Measurements from ENCODE around the gene ULBP3. TPM values are rescaled to one million over a fixed set of nuclear protein-coding genes. Genes with fewer than 3 reads are reported as not detected.

The ULBP3 gene
- total and polyA plus RNA-seq, 7 experiments from 2014 or later: 0.27 to 1.5 (median 0.39) TPM; not detected in 3

DNA sequence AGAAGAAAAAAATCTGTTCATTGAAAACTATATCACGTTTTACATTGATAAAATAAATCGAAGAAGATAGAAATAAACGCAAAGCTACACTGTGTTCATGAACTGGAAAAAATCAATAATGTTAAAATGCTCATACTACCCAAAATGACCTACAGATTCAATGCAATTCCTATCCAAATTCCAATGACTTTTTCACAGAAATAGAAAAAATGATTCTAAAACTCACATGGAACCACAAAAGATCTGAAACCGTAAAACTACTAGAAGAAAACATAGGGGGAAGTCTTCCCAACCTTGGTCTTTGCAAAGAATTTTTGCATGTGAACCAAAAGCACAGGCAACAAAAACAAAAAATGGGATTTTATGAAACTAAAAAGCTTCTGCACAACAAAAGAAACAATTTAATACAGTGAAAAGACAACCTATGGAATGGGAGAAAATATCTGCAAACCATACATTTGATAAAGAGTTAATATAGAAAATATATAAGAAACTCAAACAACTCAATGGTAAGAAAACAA lies 33.9 kb upstream of the ULBP3 start:
- POLR2A ChIA-PET: no interaction called here
- no peaks in the 10 kb centered on the region for H3K4me1 Mint-ChIP-seq
- Histone ChIP-seq H3K27me3 (ENCODE audit: control insufficient read depth in 2 of 2, insufficient read depth in 2 of 2, low read length in 2 of 2) (no peaks in the 10 kb centered on the region), H3K36me3 (ENCODE audit: control insufficient read depth in 2 of 3, insufficient read depth in 3 of 3, low read length in 3 of 3) (no peaks in the 10 kb centered on the region), H3K27ac (ENCODE audit: low read depth, low read length) (no peak overlapping the region), H3K4me3 (ENCODE audit: low read length) (no peak overlapping the region), H3K9me3 (ENCODE audit: control insufficient read depth in 2 of 3, low read length in 3 of 3) (no peaks in the 10 kb centered on the region), H3K4me1 (ENCODE audit: control insufficient read depth in 2 of 2, insufficient read depth in 2 of 2, low read length in 2 of 2) (no peaks in the 10 kb centered on the region)
- DNase-seq: no peak
- H3K36me3 Mint-ChIP-seq: no peaks in the 10 kb centered on the region
- peaks cover 0 to 13% (median 6%) of the 10 kb centered on the region in 5 donors for H3K27me3 Mint-ChIP-seq
- peaks cover 0 to 2% (median 0%) of the 10 kb centered on the region in 11 donors for H3K9me3 Mint-ChIP-seq
- CTCF ChIA-PET: no interaction called here
- intact Hi-C loops (cut with micrococcal nuclease): no loop called here
- no peak overlapping the region for H3K4me3 Mint-ChIP-seq
- H3K27ac Mint-ChIP-seq: no peak overlapping the region
- ATAC-seq: no peak

DNA sequence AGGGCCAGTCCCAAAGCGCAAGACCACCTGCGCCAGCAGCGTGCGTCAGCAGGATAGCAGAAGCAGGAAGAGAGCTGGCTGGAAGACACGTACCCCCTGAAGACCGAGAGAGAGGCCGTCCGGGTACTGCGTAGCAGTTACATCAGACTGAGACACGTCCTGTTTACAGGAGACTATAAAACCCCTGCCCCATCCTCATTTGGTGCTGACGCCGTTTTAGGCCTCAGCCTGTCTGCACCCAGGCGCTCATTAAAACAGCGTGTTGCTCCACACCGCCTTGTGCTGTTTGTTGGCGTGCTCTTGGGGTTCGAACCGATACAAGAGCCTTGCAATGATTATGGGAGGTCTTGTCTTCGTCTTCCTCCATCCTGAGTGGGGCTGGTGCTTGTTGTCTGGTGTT lies 31.8 kb upstream of the ULBP3 start:
- no peaks in the 10 kb centered on the region for H3K4me1 Mint-ChIP-seq
- no peaks in the 10 kb centered on the region for H3K36me3 Mint-ChIP-seq
- peaks cover 1 to 10% (median 6%) of the 10 kb centered on the region in 5 donors for H3K27me3 Mint-ChIP-seq
- no peaks in the 10 kb centered on the region for H3K4me1 ChIP-seq (ENCODE audit: control insufficient read depth in 2 of 2, insufficient read depth in 2 of 2, low read length in 2 of 2)
- no peaks in the 10 kb centered on the region for H3K36me3 ChIP-seq (ENCODE audit: control insufficient read depth in 2 of 3, insufficient read depth in 3 of 3, low read length in 3 of 3)
- POLR2A ChIA-PET: no interaction called here
- no peaks in the 10 kb centered on the region for H3K27me3 ChIP-seq (ENCODE audit: control insufficient read depth in 2 of 2, insufficient read depth in 2 of 2, low read length in 2 of 2)
- ATAC-seq (no peak), DNase-seq (no peak)
- H3K27ac ChIP-seq (ENCODE audit: low read depth, low read length): no peak overlapping the region
- no peak overlapping the region for H3K27ac Mint-ChIP-seq
- no peak overlapping the region for H3K4me3 Mint-ChIP-seq
- peaks cover 0 to 2% (median 0%) of the 10 kb centered on the region in 11 donors for H3K9me3 Mint-ChIP-seq
- H3K4me3 ChIP-seq (ENCODE audit: low read length): no peak overlapping the region
- intact Hi-C loops (cut with micrococcal nuclease): no loop called here
- CTCF ChIA-PET: no interaction called here
- no peaks in the 10 kb centered on the region for H3K9me3 ChIP-seq (ENCODE audit: control insufficient read depth in 2 of 3, low read length in 3 of 3)

DNA sequence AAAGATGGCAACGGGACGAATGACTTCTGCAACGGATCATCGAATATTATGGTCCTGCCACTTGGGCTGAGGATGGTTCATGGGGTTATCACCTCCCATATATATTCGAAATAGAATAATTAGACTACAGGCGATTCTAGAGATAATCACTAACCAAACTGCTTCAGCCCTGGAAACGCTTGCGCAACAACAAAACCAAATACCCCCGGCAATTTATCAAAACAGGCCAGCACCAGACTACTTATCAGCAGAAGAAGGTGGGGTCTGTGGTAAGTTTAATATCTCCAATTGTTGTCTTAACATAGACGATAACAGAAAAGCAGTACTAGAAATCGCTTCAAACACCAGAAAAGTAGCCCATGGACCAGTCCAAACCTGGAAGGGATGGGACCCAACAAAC lies 31.0 kb upstream of the ULBP3 start:
- Histone ChIP-seq H3K36me3 (ENCODE audit: control insufficient read depth in 2 of 3, insufficient read depth in 3 of 3, low read length in 3 of 3) (no peaks in the 10 kb centered on the region), H3K4me1 (ENCODE audit: control insufficient read depth in 2 of 2, insufficient read depth in 2 of 2, low read length in 2 of 2) (no peaks in the 10 kb centered on the region), H3K4me3 (ENCODE audit: low read length) (no peak overlapping the region), H3K27me3 (ENCODE audit: control insufficient read depth in 2 of 2, insufficient read depth in 2 of 2, low read length in 2 of 2) (no peaks in the 10 kb centered on the region), H3K9me3 (ENCODE audit: control insufficient read depth in 2 of 3, low read length in 3 of 3) (no peaks in the 10 kb centered on the region), H3K27ac (ENCODE audit: low read depth, low read length) (no peak overlapping the region)
- no peak overlapping the region for H3K4me3 Mint-ChIP-seq
- H3K9me3 Mint-ChIP-seq: peaks cover 0 to 2% (median 0%) of the 10 kb centered on the region in 11 donors
- no peaks in the 10 kb centered on the region for H3K4me1 Mint-ChIP-seq
- no peaks in the 10 kb centered on the region for H3K36me3 Mint-ChIP-seq
- CTCF ChIA-PET: no interaction called here
- DNase-seq: no peak
- H3K27me3 Mint-ChIP-seq: peaks cover 5 to 15% (median 10%) of the 10 kb centered on the region in 5 donors
- POLR2A ChIA-PET: no interaction called here
- intact Hi-C loops (cut with micrococcal nuclease): no loop called here
- no peak overlapping the region for H3K27ac Mint-ChIP-seq
- ATAC-seq: no peak

DNA sequence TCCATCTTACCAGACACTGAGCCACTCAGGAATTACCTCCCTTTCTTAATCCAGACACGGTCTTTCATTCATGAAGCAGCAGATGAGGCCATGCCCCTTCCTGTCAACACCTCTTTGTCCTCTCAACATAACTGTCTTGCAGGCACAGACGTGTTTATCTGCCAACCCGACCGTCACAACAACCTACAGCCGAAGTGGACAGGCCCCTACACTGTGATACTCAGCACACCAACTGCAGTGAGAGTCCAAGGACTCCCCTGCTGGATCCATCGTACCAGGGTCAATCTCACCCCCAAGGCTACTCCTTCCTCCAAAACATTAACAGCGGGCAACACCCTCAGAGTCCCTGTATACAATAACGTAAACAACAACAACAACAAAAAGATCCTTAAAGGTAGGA lies 30.6 kb upstream of the ULBP3 start:
- POLR2A ChIA-PET: no interaction called here
- intact Hi-C loops (cut with micrococcal nuclease): no loop called here
- ATAC-seq (no peak), DNase-seq (no peak)
- H3K9me3 ChIP-seq (ENCODE audit: control insufficient read depth in 2 of 3, low read length in 3 of 3): no peaks in the 10 kb centered on the region
- Mint-ChIP-seq H3K27ac (no peak overlapping the region), H3K27me3 (peaks cover 5 to 18% (median 10%) of the 10 kb centered on the region in 5 donors), H3K4me1 (peaks cover 0 to 4% (median 0%) of the 10 kb centered on the region in 7 donors), H3K4me3 (no peak overlapping the region), H3K36me3 (no peaks in the 10 kb centered on the region), H3K9me3 (peaks cover 0 to 2% (median 0%) of the 10 kb centered on the region in 11 donors)
- no peaks in the 10 kb centered on the region for H3K4me1 ChIP-seq (ENCODE audit: control insufficient read depth in 2 of 2, insufficient read depth in 2 of 2, low read length in 2 of 2)
- no peak overlapping the region for H3K27ac ChIP-seq (ENCODE audit: low read depth, low read length)
- CTCF ChIA-PET: no interaction called here
- H3K27me3 ChIP-seq (ENCODE audit: control insufficient read depth in 2 of 2, insufficient read depth in 2 of 2, low read length in 2 of 2): no peaks in the 10 kb centered on the region
- H3K4me3 ChIP-seq (ENCODE audit: low read length): no peak overlapping the region
- H3K36me3 ChIP-seq (ENCODE audit: control insufficient read depth in 2 of 3, insufficient read depth in 3 of 3, low read length in 3 of 3): no peaks in the 10 kb centered on the region

DNA sequence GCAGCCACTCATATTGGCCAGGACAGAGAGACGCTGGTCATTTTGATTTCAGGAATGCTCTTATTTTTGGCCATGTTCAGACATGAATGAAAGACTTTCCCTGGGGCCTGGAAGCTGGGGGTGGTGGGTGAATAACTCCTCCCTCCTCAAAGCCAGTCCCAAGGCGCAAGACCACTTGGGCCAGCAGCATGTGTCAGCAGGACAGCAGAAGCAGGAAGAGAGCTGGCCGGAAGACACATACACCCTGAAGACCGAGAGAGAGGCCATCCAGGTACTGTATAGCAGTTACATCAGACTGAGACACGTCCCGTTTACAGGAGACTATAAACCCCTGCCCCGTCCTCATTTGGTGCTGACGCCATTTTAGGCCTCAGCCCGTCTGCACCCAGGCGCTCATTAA lies 29.2 kb upstream of the ULBP3 start:
- H3K4me1 ChIP-seq (ENCODE audit: control insufficient read depth in 2 of 2, insufficient read depth in 2 of 2, low read length in 2 of 2): no peaks in the 10 kb centered on the region
- H3K36me3 ChIP-seq (ENCODE audit: control insufficient read depth in 2 of 3, insufficient read depth in 3 of 3, low read length in 3 of 3): no peaks in the 10 kb centered on the region
- ChIA-PET POLR2A (no interaction called here), CTCF (no interaction called here)
- H3K36me3 Mint-ChIP-seq: no peaks in the 10 kb centered on the region
- H3K27ac Mint-ChIP-seq: no peak overlapping the region
- H3K27me3 ChIP-seq (ENCODE audit: control insufficient read depth in 2 of 2, insufficient read depth in 2 of 2, low read length in 2 of 2): no peaks in the 10 kb centered on the region
- ATAC-seq (no peak), DNase-seq (no peak)
- no peak overlapping the region for H3K4me3 ChIP-seq (ENCODE audit: low read length)
- no peak overlapping the region for H3K4me3 Mint-ChIP-seq
- intact Hi-C loops (cut with micrococcal nuclease): no loop called here
- H3K4me1 Mint-ChIP-seq: peaks cover 0 to 4% (median 0%) of the 10 kb centered on the region in 7 donors
- peaks cover 5 to 18% (median 9%) of the 10 kb centered on the region in 5 donors for H3K27me3 Mint-ChIP-seq
- H3K9me3 ChIP-seq (ENCODE audit: control insufficient read depth in 2 of 3, low read length in 3 of 3): no peaks in the 10 kb centered on the region
- no peak overlapping the region for H3K27ac ChIP-seq (ENCODE audit: low read depth, low read length)
- peaks cover 0 to 2% (median 0%) of the 10 kb centered on the region in 11 donors for H3K9me3 Mint-ChIP-seq

DNA sequence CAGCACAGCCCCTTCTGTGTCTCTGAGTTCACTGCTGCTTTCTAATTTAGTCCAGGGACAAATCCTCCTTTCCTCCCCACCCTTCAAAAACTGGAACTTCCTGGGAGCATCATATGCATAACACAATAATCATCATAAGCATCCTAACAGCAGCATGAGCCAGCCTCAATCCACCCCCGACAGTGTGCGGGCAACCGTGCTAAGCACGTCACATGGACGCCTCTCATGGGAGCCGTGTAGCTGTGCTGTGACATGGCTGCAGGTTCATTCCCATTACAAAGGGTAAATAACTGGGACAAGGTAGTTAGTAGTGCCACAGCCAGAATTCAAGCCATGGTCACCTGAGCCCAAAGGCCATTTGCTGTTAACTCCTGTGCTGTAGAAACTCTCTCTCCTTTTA lies 24.5 kb upstream of the ULBP3 start:
- ChIA-PET POLR2A (no interaction called here), CTCF (no interaction called here)
- Histone ChIP-seq H3K27me3 (ENCODE audit: control insufficient read depth in 2 of 2, insufficient read depth in 2 of 2, low read length in 2 of 2) (no peaks in the 10 kb centered on the region), H3K9me3 (ENCODE audit: control insufficient read depth in 2 of 3, low read length in 3 of 3) (no peaks in the 10 kb centered on the region), H3K4me1 (ENCODE audit: control insufficient read depth in 2 of 2, insufficient read depth in 2 of 2, low read length in 2 of 2) (no peaks in the 10 kb centered on the region), H3K4me3 (ENCODE audit: low read length) (no peak overlapping the region), H3K36me3 (ENCODE audit: control insufficient read depth in 2 of 3, insufficient read depth in 3 of 3, low read length in 3 of 3) (no peaks in the 10 kb centered on the region), H3K27ac (ENCODE audit: low read depth, low read length) (no peak overlapping the region)
- DNase-seq (no peak), ATAC-seq (no peak)
- no peaks in the 10 kb centered on the region for H3K9me3 Mint-ChIP-seq
- no peaks in the 10 kb centered on the region for H3K36me3 Mint-ChIP-seq
- H3K27ac Mint-ChIP-seq: no peak overlapping the region
- H3K4me1 Mint-ChIP-seq: peaks cover 0 to 4% (median 0%) of the 10 kb centered on the region in 7 donors
- intact Hi-C loops (cut with micrococcal nuclease): no loop called here
- no peak overlapping the region for H3K4me3 Mint-ChIP-seq
- peaks cover 5 to 13% (median 9%) of the 10 kb centered on the region in 5 donors for H3K27me3 Mint-ChIP-seq

DNA sequence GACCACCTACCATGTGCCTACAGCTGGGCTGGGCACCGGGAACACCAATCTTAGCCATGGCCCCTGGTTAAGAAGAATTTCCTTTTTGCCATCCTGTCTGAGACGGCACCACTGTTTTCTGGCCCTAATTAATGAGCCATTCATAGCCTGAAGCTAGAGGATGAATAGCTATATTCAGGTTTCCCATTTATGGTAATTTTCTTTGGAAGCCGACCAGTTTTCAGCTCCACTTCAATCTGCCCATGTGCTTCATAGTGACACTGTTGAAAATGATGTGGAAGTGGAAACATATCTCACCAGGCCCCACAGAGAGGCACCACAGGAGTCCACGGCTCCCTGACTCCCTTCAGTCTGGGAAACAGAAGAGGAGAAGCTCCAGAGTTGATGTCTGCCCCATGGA lies 22.6 kb upstream of the ULBP3 start:
- no peaks in the 10 kb centered on the region for H3K9me3 ChIP-seq (ENCODE audit: control insufficient read depth in 2 of 3, low read length in 3 of 3)
- Mint-ChIP-seq H3K4me3 (no peak overlapping the region), H3K4me1 (peaks cover 0 to 4% (median 0%) of the 10 kb centered on the region in 7 donors), H3K27me3 (peaks cover 5 to 13% (median 12%) of the 10 kb centered on the region in 5 donors), H3K27ac (no peak overlapping the region), H3K9me3 (no peaks in the 10 kb centered on the region), H3K36me3 (no peaks in the 10 kb centered on the region)
- H3K4me1 ChIP-seq (ENCODE audit: control insufficient read depth in 2 of 2, insufficient read depth in 2 of 2, low read length in 2 of 2): no peaks in the 10 kb centered on the region
- no peaks in the 10 kb centered on the region for H3K27me3 ChIP-seq (ENCODE audit: control insufficient read depth in 2 of 2, insufficient read depth in 2 of 2, low read length in 2 of 2)
- DNase-seq (no peak), ATAC-seq (no peak)
- no peaks in the 10 kb centered on the region for H3K36me3 ChIP-seq (ENCODE audit: control insufficient read depth in 2 of 3, insufficient read depth in 3 of 3, low read length in 3 of 3)
- H3K4me3 ChIP-seq (ENCODE audit: low read length): no peak overlapping the region
- H3K27ac ChIP-seq (ENCODE audit: low read depth, low read length): no peak overlapping the region
- ChIA-PET POLR2A (no interaction called here), CTCF (interaction anchor here (0.7 to 1.0 kb wide), 2 partner anchors 15 to 1290 kb away, joined by 3 to 5 read pairs; no protein-coding TSS in a partner anchor)
- intact Hi-C loops (cut with micrococcal nuclease): no loop called here
